T follicular helper cell (primary cell): ENCODE results near the gene ZBTB33.

Experiments used
- DNase-seq: peaks from one replicate; pipeline ENCODE4 v3.0.0-alpha.2; 2020; ENCODE audit warnings: low read depth
- total RNA-seq, 2 experiments: gene quantifications; one replicate each; lab custom pipeline; 2026; lab: John Stamatoyannopoulos, UW

ZBTB33 gene
- total RNA-seq = 43.6 to 70.4 reads per million in 2 experiments

GRCh38 chrX:120250522-120251271 is at the start of gene ZBTB33:
Gene ZBTB33 (plus strand): TSS chrX:120250812. CDS start chrX:120253416, 2,604 bp downstream.
- peak; percentile 76 for DNase-seq

GRCh38 chrX:120200851-120201250 is 49.8 kb upstream of the ZBTB33 start:
- no peak for DNase-seq

- DNase-seq = no peak
Measured at GRCh38 chrX:120205816-120206753, 44.5 kb upstream of the ZBTB33 start.

GRCh38 chrX:120207009-120207605 is 43.5 kb upstream of the ZBTB33 start:
- DNase-seq = no peak

GRCh38 chrX:120213438-120214265 is 37.0 kb upstream of the ZBTB33 start:
- DNase-seq = peak; percentile 34

- DNase-seq = no peak
Measured at GRCh38 chrX:120223374-120223773, 27.2 kb upstream of the ZBTB33 start.

- DNase-seq = no peak
Measured at GRCh38 chrX:120224388-120224787, 26.2 kb upstream of the ZBTB33 start.

GRCh38 chrX:120228187-120228908 is 22.3 kb upstream of the ZBTB33 start:
- no peak for DNase-seq

- no peak for DNase-seq
Measured at GRCh38 chrX:120235284-120235683, 15.3 kb upstream of the ZBTB33 start.

GRCh38 chrX:120236687-120237479 is 13.7 kb upstream of the ZBTB33 start:
- DNase-seq = no peak

GRCh38 chrX:120238933-120239332 is 11.7 kb upstream of the ZBTB33 start:
- no peak for DNase-seq

GRCh38 chrX:120242813-120243212 is 7.8 kb upstream of the ZBTB33 start:
- DNase-seq = no peak

- DNase-seq = no peak
Measured at GRCh38 chrX:120244395-120244734, 6.2 kb upstream of the ZBTB33 start.

- peak; percentile 34 for DNase-seq
Measured at GRCh38 chrX:120244735-120245498, 5.7 kb upstream of the ZBTB33 start.

- no peak for DNase-seq
Measured at GRCh38 chrX:120251471-120252011, 929 bp downstream of the ZBTB33 start.

GRCh38 chrX:120253784-120254183 is 3.2 kb downstream of the ZBTB33 start:
- DNase-seq = no peak

GRCh38 chrX:120260369-120260768 is 9.8 kb downstream of the ZBTB33 start:
- DNase-seq = no peak

GRCh38 chrX:120262859-120263708 is 12.5 kb downstream of the ZBTB33 start:
- no peak for DNase-seq
